ENCODE results near the gene FBXO34.
"Not testable (repeated sequence)": the region's sequence is repeated elsewhere in the genome, so short reads cannot be mapped to it uniquely, and the experiment has no call there.

Gene FBXO34

GRCh38 chr14:55348766-55349453 lies 77.7 kb downstream of the FBXO34 start:
- DNase-seq: no peak

DNA sequence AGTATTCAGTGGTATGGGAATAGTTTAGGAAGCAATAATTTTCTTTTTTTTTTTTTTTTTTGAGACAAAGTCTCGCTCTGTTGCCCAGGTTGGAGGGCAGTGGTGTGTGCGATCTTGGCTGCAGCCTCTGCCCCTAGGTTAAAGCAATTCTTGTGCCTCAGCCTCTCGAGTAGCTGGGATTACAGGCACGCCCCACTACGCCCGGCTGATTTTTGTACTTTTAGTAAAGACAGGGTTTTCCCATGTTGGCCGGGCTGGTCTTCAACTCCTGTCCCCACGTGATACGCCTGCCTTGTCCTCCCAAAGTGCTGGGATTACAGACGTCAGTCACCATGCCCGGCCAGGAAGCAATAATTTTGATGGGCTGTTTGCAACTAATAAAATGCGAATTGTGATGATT lies 78.3 kb downstream of the FBXO34 start:
- DNase-seq: no peak

DNA sequence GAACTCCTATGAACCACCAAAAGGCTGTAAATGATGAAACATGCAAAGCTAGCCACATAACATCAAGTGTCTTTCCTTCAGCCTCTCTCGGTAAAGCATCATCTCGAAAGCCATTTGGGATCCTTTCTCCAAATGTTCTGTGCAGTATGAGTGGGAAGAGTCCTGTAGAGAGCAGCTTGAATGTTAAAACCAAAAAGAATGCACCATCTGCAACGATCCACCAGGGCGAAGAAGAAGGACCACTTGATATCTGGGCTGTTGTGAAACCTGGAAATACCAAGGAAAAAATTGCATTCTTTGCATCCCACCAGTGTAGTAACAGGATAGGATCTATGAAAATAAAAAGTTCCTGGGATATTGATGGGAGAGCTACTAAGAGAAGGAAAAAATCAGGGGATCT lies 79.2 kb downstream of the FBXO34 start:
- DNase-seq: no peak

DNA sequence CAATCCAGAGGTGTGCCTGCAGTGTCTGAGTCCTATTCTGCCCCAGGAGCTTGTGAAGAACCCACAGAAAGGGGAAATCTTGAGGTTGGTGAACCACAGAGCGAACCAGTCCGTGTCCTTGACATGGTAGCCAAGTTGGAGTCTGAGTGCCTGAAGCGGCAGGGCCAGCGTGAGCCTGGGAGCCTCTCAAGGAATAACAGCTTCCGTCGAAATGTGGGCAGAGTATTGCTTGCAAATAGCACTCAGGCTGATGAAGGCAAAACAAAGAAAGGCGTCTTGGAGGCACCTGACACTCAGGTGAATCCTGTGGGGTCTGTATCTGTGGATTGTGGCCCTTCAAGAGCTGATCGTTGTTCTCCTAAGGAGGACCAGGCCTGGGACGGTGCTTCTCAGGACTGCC lies 79.9 kb downstream of the FBXO34 start:
- no peak for DNase-seq

- DNase-seq: no peak
Observed at GRCh38 chr14:55352201-55352600, 81.0 kb downstream of the FBXO34 start.

GRCh38 chr14:55353686-55354467 lies 82.7 kb downstream of the FBXO34 start:
- peak in 1 of 2 donors; percentile 59 for DNase-seq

GRCh38 chr14:55354500-55354899 lies 83.3 kb downstream of the FBXO34 start:
- DNase-seq: peak; percentile 72 to 83

DNA sequence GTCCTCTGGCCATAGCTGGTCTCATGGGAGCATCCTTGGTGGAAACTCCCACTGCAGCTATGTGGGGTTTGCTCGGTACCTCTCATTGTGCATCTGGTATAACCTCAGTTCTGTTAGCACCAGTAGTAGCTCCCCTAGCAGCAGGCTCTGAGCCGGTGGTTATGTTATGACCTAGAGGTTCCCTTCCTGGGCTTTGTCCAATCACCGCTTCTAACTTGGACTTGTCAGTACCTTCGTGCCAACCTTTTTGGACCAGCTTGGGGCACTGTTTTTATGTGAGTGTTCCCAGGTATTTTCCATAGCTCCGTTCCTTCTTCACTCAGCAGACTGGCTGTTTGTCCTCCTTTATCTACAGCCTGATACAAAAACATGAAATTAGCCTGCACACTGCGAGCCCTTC lies 84.7 kb downstream of the FBXO34 start:
- DNase-seq: no peak

DNA sequence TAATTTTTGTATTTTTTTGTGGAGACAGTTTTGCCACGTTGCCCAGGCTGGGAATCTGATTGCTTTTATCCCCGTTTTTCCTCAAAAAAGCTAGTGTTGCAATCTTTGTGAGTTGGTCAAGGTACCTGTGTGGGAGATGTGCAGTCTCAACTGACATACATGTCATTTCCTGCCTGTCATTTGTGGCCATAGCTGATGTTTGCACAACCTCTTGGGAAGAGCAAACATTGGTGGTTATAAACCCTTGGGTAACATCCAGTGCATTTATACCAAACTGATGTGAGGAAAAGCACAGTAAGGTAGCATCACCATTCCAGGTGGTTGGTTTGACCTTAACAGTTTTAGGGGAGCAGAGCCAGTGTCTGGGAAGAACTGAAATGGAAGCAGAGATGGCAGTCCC lies 85.7 kb downstream of the FBXO34 start:
- no peak for DNase-seq

- no peak for DNase-seq
Observed at GRCh38 chr14:55359307-55359706, 88.1 kb downstream of the FBXO34 start.

- no peak for DNase-seq
Observed at GRCh38 chr14:55361190-55361589, 90.0 kb downstream of the FBXO34 start.

- no peak for DNase-seq
Observed at GRCh38 chr14:55366271-55366670, 95.0 kb downstream of the FBXO34 start.

DNA sequence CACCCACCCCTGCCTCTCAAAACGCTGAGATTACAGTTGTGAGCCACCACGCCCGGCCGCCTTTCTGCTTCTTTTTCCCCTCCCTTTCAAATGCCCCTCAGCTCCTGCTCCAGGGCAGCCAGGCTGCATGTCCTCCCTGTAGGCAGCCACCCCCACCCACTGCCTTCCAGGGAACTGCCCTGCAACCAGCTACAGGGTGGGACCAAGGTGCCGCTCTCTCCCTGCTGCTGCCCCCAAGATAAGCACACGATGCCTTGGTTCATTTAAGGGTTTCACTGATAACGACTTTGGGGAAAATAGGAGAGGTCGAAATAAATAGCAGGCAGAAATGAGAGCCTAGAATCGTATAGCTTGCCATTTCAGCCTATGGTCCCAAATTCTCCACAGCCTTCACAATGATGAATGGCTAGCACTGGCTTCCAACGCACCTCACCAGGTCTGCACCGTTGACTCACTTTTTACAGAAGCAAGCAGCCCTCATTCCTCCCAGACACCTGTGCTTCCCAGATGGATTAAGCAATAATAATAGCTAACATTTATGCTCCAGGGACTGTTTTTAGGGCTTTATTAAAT lies 99.7 kb downstream of the FBXO34 start:
- DNase-seq: no peak

DNA sequence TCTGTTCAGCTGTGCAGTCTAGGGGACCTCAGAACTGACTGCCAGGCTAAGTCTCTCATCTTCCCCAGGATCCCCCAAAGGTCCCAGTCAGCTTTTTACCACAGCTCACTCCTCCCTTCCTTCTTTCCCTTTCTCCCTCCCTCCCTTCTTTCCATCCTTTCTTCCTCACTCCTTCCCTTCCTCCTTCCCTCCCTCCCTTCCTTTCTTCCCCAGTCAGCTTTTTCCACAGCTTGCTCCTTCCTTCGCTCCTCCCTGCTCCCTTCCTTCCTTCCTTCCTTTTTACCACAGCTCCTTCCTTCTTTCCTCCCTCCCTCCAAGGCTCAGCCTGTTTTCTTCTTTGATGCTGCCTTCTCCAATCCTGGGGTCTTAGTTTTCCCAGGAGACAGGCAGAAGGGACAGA lies 101.2 kb downstream of the FBXO34 start:
- DNase-seq: no peak

GRCh38 chr14:55372825-55373224 lies 101.6 kb downstream of the FBXO34 start:
- no peak for DNase-seq

GRCh38 chr14:55373784-55374705 lies 102.8 kb downstream of the FBXO34 start:
- peak in 1 of 2 donors; percentile 78 for DNase-seq

DNA sequence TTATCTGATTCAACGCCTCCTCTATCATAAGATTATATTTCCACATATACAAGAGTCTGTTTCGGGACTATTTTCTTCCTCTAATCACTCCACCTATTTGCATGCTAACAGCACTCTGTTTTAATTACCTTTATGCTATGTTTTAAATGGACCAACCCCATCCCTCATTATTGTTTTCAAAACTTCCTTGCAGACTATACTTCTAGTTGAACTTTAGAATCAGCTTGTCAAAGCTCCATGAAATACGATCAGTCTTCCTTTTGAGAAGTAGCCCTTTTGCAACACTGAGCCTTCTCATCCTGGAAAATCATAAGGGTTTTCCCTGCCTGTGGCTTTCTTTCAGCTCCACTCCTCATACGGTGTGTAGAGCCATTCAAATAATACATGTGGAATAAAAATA lies 103.5 kb downstream of the FBXO34 start:
- DNase-seq: no peak

DNA sequence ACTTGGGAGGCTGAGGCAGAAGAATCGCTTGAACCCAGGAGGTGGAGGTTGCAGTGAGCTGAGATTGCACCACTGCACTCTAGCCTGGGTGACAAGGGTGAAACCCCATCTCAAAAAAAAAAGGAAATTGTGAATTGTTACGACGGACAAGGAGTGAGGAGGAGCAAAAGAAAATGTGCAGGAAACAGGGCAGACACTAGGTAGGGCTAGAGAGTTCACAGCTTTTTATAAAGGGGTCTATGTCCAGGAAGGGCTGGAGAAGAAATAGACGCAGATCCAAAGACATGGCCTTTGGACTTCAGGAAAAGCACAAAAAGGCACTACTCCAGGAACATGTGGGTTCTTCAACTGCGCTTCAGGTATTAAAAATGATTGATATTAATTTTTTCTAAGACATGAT lies 106.0 kb downstream of the FBXO34 start:
- no peak for DNase-seq

GRCh38 chr14:55381040-55381439 lies 109.8 kb downstream of the FBXO34 start:
- DNase-seq: no peak

GRCh38 chr14:55381561-55381960 lies 110.3 kb downstream of the FBXO34 start:
- no peak for DNase-seq

GRCh38 chr14:55382483-55382882 lies 111.3 kb downstream of the FBXO34 start:
- no peak for DNase-seq

DNA sequence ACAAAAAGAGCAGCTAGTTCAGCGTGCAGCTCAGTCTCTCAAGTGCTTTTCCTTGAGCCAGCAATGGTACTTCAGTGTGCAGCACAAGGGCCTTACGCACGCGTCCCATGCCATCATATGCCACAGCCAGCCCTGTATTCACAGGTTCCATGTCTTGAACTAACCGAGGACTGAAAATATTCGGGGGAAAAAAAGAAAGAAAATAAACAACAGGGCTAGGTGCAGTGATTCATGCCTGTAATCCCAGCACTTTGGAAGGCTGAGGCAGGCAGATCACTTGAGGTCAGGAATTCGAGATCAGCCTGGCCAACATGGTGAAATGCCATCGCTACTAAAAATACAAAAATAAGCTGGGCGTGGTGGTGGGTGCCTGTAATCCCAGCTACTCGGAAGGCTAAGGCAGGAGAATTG lies 111.8 kb downstream of the FBXO34 start:
- not testable (repeated sequence) for DNase-seq

- no peak for DNase-seq
Observed at GRCh38 chr14:55383541-55384140, 112.4 kb downstream of the FBXO34 start.
